GM10266 (cell line): Measurements from ENCODE around the gene CNTNAP5.

ENCODE experiments used
- DNase-seq: peaks from one replicate; pipeline ENCODE4 v3.0.0; 2012; ENCODE audit errors: extremely low spot score
- TF ChIP-seq, protein P1 (sequence below): IDR thresholded peaks from 2 replicates; pipeline ENCODE4 v1.5.1; 2012; ENCODE audit warnings: mild to moderate bottlenecking, low read depth; ENCODE audit not compliant: control insufficient read depth, insufficient read depth; ENCODE audit errors: missing control alignments

CNTNAP5 gene

GRCh38 chr2:124320051-124320688 lies 295.1 kb downstream of the CNTNAP5 start:
- no peak for DNase-seq
- TF ChIP-seq, protein P1, sequence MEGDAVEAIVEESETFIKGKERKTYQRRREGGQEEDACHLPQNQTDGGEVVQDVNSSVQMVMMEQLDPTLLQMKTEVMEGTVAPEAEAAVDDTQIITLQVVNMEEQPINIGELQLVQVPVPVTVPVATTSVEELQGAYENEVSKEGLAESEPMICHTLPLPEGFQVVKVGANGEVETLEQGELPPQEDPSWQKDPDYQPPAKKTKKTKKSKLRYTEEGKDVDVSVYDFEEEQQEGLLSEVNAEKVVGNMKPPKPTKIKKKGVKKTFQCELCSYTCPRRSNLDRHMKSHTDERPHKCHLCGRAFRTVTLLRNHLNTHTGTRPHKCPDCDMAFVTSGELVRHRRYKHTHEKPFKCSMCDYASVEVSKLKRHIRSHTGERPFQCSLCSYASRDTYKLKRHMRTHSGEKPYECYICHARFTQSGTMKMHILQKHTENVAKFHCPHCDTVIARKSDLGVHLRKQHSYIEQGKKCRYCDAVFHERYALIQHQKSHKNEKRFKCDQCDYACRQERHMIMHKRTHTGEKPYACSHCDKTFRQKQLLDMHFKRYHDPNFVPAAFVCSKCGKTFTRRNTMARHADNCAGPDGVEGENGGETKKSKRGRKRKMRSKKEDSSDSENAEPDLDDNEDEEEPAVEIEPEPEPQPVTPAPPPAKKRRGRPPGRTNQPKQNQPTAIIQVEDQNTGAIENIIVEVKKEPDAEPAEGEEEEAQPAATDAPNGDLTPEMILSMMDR, result no peak

- DNase-seq, result no peak
- TF ChIP-seq, protein P1, result no peak
These were observed 298.2 kb downstream of the CNTNAP5 start for GRCh38 chr2:124323321-124323720.

GRCh38 chr2:124325667-124326440 lies 300.8 kb downstream of the CNTNAP5 start:
- no peak for DNase-seq
- TF ChIP-seq, protein P1, result no peak

GRCh38 chr2:124327303-124327702 lies 302.2 kb downstream of the CNTNAP5 start:
- TF ChIP-seq, protein P1, result no peak
- no peak for DNase-seq

DNA sequence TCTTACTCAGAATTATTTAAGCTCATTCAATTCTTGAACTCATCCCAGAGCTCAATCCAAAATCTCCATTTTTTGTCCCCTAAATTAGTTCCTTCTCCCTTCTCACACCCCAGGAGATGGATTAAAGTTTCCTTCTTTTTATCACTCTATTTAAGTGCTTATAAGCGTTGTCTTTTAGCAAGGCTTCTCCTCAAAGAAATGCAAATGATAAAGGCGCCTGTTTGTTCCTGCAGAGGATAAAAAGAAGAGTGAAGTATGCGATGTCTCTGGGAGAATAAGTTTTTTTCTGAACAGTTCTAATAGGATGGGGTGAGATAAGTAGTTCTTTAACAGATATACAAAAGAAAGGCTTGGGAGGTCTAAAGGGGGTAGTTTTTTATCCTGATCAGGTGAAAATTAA lies 303.3 kb downstream of the CNTNAP5 start:
- no peak for DNase-seq
- TF ChIP-seq, protein P1, result no peak

DNA sequence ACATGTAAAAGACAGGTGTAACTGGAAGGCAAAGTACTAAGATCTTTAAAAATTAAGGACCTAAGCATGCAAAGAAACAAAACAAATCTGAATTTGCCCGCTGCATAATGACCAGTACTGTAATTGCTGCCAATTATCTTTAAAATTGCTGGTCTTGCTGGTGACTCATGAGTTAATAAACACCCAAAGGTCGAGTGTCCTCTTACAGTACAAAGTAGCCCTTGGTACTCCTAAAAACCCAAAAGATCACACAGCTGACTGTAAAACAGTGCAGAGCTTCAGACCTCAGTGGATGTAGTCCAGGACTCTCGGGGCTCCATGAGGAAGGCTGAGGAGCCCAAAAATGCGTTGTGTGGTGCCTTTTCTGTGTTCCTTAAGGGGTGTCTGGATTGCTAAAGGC lies 308.7 kb downstream of the CNTNAP5 start:
- TF ChIP-seq, protein P1, result no peak
- no peak for DNase-seq

DNA sequence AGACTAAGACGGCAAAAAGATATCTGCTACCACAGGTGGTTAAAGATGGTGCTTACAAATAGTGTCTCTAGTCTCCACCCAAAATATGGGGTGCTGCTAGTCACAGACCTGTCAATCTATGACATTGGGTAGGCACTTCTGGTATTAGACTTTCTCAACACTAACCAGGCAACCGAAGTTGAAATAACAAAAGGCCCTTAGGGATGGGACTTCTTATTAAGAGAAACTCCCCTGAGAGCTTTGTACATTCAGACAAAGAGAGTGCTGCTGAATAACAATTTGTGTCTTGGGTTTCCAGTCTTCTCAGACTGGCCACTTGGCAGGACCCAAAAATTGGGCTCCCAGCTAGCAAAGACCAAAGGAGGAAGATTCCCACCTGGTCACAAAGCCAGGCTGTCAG lies 310.0 kb downstream of the CNTNAP5 start:
- no peak for DNase-seq
- TF ChIP-seq, protein P1, result no peak
